Mucosa of gallbladder (tissue), 1 donor: ENCODE data around the gene CDC42EP1. TPM values are rescaled to one million over a fixed set of nuclear protein-coding genes. Genes with fewer than 3 reads are reported as not detected.
"Not testable (repeated sequence)": the region's sequence is repeated elsewhere in the genome, so short reads cannot be mapped to it uniquely, and the experiment has no call there.

ENCODE experiments used
- DNase-seq: peaks from one replicate; pipeline ENCODE4 v3.0.0-alpha.2; 2020; ENCODE audit warnings: low spot score
- total RNA-seq: library from RNA; stranded (reverse); gene quantifications from one replicate; pipeline ENCODE4 v1.2.1, GENCODE V29; 2021
- donor health status: DM: no; HTN: no; CAD: no.

CDC42EP1 gene
- 186 TPM for total RNA-seq

- peak; percentile 68 for DNase-seq
These were observed at the start of gene CDC42EP1 for GRCh38 chr22:37559901-37560607. Gene CDC42EP1, plus strand, starts transcription at chr22:37560480. Its CDS starts 5,870 bp downstream, at chr22:37566350.

GRCh38 chr22:37511395-37512104, 48.7 kb upstream of the CDC42EP1 start:
- DNase-seq: no peak

GRCh38 chr22:37514526-37515051, 45.7 kb upstream of the CDC42EP1 start:
- DNase-seq: no peak

DNA sequence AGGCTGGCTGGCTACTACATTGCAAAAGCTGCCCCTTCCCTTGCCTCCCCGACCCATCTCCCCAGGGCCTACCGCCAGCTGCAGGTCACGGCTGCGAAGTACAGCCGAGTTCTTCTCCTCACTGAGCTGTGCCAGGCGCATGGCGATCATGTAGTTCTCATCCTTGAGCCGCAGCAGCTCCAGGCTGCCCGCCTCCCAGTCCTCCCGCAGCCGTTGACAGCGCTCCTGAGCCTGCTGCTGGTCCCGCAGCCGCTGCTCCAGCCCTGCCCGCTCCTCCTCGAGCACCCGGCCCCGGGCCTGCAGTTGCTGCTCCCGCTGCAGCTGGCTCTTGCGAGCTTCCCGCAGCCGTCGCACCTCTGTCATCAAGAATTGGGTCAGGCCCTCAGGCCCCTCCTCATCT, 44.4 kb upstream of the CDC42EP1 start:
- DNase-seq: no peak

DNA sequence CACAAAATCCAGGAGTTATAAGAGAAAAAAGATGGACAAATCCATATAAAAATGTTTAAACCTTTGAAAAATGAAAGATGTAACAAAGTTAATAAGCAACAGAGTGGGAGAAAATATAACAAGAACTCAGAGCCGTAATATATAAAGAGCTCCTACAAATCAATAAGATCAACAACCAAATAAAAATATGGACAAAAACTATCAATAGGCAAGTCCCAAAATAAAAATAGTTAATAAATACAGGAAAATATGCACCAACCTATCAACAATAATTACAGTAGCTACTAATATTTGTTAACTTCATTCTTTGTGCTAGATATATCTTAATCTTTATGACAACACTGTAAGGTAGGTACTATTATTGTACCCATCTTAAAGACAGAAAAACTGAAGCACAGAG, 43.8 kb upstream of the CDC42EP1 start:
- DNase-seq: no peak

DNA sequence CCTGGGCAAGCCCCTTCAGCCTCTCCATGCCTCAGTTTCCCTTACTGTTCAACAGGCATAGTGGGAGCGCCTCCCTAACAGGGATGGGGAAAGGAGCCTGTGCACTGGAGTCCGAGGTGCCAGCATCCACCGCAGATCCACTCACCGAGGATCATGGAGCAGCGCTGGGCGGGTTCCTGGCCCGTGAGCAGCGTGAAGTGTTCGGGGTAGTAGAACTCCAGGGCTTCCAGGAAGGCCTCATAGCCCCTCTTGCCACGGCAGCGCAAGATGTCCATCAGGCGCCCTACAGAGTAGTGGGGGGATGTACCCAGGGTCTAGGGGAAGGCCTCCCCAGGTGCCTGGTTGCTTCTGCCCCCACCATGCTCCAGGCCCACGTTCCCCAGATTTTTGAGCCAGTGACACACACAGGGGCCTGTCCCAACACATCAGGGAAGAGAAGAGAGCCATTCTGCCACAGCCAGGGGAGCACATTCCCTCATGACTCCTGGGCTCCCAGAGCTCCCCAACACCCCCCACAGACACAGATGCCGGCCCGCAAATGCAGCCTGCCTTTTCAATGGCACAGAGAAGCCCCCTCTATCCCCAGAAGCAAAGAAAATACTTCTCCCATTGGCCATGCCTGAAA, 42.3 kb upstream of the CDC42EP1 start:
- DNase-seq: no peak

DNA sequence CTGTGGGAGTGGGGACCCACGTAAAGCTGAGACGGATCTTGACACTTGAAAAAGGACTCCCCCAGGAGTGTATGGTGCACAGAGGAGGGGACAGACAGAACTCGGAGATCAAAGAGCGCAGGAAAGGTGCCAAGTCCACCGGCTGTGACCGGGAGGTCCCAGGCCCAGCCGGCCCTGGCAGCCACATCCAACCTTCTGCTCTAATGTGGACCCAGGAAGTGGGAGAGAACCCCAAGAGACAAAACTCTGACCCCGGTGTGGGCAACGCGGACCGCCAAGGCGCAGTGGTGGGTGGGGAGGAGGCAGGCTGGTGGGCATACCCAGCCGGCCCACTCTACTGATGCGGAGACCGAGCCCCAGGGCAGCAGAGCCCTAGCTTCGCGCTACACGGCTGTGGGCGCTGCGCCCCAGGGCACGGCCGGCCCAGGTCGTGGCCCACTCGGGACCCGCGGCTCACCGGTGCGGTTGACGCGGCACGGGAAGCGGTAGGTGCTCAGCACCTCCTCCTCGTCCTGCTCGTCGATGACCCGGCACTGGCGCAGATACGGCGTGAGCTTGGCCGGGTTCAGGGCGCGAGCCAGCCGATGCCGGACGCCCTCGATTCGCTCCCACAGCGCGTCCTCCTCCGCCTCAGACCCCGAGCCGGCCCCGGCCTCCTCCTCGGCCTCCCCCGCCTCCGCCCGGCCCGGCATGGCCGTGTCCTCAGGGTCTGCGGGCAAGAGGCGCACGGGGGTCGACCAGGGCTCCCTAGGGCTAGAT, 41.6 kb upstream of the CDC42EP1 start:
- DNase-seq: no peak

DNA sequence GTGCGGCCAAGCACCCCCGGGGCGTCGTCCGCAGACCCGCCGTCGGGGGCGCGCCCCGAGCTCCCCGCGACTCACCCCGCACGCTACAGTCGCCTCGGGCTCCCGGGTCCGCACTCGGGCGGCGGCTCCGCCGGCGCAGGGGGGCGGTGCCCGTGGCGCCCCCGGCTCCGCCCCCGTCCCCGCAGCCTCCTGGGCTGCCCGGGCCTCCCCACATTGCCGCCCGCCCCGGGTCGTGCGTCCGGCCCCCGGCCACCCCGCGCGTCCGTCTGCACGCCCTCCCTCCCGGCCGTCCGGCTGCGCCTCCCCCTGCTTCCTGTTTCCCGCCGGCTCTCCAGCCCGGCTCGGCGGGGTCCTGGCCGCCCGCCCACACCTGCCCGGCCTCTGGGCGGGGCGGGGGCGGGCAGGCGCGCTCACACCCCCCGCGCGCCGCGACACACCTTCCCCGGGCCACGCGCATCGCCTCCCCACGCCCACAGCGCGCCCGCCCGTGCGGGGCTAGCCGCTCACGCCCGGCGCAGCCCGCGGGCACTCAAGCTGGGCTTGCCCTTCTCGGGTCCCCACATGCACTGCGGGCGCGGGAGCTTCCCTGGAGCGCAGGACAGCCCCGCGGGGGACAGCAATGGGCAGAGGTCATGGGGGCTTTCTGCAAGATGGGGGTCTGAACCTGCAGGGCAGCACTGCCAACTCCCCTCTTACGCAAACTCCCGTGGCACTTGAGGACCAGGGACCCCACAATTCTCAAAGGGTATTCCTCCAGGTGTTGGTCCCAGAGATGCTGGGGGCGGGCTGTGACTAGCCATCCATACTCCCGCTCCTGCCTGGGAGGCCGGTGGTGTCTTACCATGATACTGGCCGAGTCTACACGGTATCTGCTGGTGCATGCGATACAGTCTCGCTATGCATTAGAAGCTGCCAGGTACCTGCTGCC, 40.7 kb upstream of the CDC42EP1 start, which contains the start of gene CARD10:
Gene CARD10 (minus strand): TSS at position 148 of the 928 bp plus-strand sequence. CDS start 215 bp downstream, outside the sequence.
- DNase-seq: no peak

GRCh38 chr22:37520776-37521191, 39.5 kb upstream of the CDC42EP1 start:
- no peak for DNase-seq

GRCh38 chr22:37521236-37521739, 39.0 kb upstream of the CDC42EP1 start:
- peak; percentile 59 for DNase-seq

DNA sequence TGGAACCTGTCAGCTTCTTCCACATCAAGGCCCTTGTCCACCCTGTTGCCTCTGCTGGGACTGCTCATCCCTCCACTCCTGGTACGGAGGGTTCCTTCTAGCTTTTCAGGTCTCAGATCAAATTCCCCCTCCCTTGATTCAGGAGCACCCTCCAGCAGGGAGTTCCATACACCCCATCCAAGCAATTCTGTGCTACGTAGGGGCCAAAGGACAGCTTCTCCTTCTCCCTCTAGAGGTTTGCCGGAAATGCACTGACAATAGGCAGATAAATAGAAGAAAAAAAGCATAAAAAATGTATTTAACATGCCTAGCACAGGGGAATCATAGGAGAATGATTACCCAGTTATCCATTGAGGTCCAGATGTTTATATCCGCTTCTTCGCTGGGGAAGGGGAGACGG, 37.8 kb upstream of the CDC42EP1 start:
- no peak for DNase-seq

GRCh38 chr22:37525073-37525745, 35.1 kb upstream of the CDC42EP1 start:
- no peak for DNase-seq

- no peak for DNase-seq
These were observed 34.4 kb upstream of the CDC42EP1 start for GRCh38 chr22:37525746-37526350.

GRCh38 chr22:37526376-37526775, 33.9 kb upstream of the CDC42EP1 start:
- DNase-seq: no peak

GRCh38 chr22:37527081-37527752, 33.1 kb upstream of the CDC42EP1 start:
- not testable (repeated sequence) for DNase-seq

DNA sequence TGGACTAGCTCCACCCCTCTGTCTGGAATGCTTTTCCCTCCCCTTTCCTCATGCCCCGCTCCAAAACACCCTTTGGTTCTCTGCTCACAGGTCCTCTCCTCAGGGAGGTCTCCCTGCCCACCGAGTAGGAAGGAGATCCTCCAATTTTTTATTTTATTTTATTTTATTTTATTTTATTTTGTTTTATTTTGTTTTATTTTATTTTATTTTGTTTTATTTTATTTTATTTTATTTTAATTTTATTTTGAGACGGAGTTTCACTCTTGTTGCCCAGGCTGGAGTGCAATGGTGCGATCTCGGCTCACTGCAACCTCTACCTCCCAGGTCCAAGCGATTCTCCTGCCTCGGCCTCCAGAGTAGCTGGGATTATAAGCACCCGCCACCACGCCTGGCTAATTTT, 32.3 kb upstream of the CDC42EP1 start:
- DNase-seq: not testable (repeated sequence)

GRCh38 chr22:37529652-37530345, 30.5 kb upstream of the CDC42EP1 start:
- DNase-seq: no peak

GRCh38 chr22:37533995-37534394, 26.3 kb upstream of the CDC42EP1 start:
- DNase-seq: no peak
